Adipocyte (in vitro differentiated cells): ENCODE measurements around the gene RNF26.

Experiments used
- DNase-seq: peaks from one replicate; pipeline ENCODE4 v3.0.0-alpha.2; 2015; ENCODE audit warnings: low read depth
- H3K27me3 ChIP-seq: replicated peaks from 2 replicates; pipeline ENCODE4 v1.7.0; 2013; ENCODE audit warnings: mild to moderate bottlenecking, low read length, moderate library complexity; ENCODE audit not compliant: control insufficient read depth, insufficient read depth
- H3K36me3 ChIP-seq: 2 replicates; pipeline ENCODE4 v1.7.0; 2013; ENCODE audit warnings: low read length, mild to moderate bottlenecking, moderate library complexity; ENCODE audit not compliant: control insufficient read depth, insufficient read depth, severe bottlenecking
- H3K4me1 ChIP-seq: 2 replicates; pipeline ENCODE4 v1.7.0; 2013; ENCODE audit warnings: mild to moderate bottlenecking, low read length, moderate library complexity; ENCODE audit not compliant: control insufficient read depth, insufficient read depth
- H3K4me3 ChIP-seq: 2 replicates; pipeline ENCODE4 v1.7.0; 2013; ENCODE audit warnings: mild to moderate bottlenecking, low read length, moderate library complexity
- H3K9ac ChIP-seq: 2 replicates; pipeline ENCODE4 v1.7.0; 2013; ENCODE audit warnings: mild to moderate bottlenecking, low read length, moderate library complexity
- H3K9me3 ChIP-seq: 2 replicates; pipeline ENCODE4 v1.7.0; 2013; ENCODE audit warnings: mild to moderate bottlenecking, low read length, moderate library complexity; ENCODE audit not compliant: control insufficient read depth

RNF26 gene

GRCh38 chr11:119338965-119339588 is 4.8 kb downstream of the RNF26 start:
- no peaks in the 10 kb centered on the region for H3K36me3 ChIP-seq
- H3K9me3 ChIP-seq = no peaks in the 10 kb centered on the region
- DNase-seq = peak; percentile 12
- H3K27me3 ChIP-seq = peaks cover 5% of the 10 kb centered on the region
- peaks cover 50% of the 10 kb centered on the region for H3K4me1 ChIP-seq
- H3K9ac ChIP-seq = peak overlapping the region; percentile 91
- H3K4me3 ChIP-seq = peak overlapping the region; percentile 84

DNA sequence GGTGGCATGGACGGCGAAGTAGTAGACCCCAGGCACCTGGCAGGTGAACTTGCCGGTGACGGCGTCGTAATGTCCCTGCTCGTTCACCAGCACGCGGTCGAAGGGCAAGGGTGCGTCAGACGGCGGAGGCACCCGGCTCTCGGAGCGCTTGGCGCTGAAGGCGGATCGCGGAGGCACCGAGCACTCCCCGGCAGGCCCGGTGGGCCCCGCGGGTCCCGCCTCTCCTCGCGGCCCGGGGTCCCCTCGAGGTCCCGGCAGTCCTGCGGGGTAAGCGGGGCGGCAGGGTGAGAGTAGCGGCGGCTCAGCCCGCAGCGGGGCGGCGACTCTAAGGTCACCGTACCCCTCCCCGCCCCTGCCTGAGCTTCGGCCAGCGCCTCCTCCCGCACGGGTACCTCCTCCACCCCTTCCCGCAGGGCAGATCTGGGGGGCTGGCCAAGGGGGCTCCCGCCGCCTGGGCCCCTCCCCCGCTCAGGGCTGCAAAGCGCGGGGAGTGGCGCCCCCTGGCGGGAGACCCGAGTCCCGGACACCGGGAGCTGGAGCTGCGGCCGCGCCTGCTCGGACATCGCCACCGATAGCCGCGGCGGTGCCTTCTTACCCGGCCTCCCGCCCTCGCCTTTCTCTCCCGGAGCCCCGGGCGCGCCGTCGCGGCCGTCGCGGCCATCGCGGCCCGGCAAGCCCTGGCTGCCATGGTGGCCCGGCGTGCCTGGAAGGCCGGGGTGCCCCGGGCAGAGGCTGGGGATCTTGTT is 5.4 kb downstream of the RNF26 start:
- H3K9ac ChIP-seq = peak overlapping the region; percentile 91
- no peaks in the 10 kb centered on the region for H3K36me3 ChIP-seq
- H3K9me3 ChIP-seq = no peaks in the 10 kb centered on the region
- DNase-seq = peak; percentile 91
- H3K4me1 ChIP-seq = peaks cover 52% of the 10 kb centered on the region
- H3K4me3 ChIP-seq = peak overlapping the region; percentile 84
- H3K27me3 ChIP-seq = peaks cover 5% of the 10 kb centered on the region

DNA sequence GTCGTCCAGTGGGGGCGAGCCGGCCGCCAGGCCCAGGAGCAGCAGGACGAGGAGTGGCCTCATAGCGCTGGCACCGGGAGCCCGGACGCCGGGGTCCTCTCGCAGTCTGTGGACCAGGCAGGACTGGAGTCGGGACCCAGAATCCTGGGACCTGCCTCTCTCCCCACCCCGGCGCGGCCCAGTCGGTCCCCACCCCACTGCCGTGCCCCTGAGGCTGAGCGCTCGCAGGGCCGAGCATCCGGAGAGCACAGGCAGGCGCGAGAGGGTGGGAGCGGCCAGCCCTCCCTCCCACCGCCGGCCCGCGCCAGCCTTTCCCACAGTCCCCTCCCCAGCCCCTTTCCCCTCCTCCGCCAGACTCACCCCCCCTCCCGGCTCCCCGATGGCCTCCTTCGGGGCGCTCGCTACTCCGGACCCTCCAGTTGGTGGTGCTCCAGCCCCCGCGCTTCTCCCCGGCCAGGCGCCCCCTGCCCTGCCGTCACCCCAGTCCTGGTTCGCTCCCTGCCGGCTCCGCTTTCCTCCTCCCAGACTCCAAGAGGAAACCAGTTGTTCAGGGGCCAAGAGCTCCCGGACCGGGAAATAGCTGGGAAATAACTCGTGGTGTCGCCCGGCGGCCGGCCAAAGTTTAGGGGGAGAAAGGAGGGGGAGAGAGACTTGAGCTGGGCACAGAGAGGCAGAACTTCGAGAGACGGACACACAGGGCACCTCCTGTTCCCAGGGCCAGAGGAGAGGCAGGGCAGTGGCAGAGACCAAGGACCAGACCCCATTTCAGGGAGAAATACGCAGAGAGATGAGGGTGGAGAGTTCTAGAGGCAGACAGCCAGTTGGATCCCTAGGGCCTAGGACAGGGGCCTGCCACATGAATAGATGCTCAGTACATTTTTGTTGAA is 6.3 kb downstream of the RNF26 start, which contains the start of gene C1QTNF5:
Gene C1QTNF5, minus strand, starts transcription at position 549 of the 887 bp plus-strand sequence. Its CDS starts 486 bp downstream, at position 63.
- no peaks in the 10 kb centered on the region for H3K36me3 ChIP-seq
- peak; percentile 55 for DNase-seq
- peak within 1 kb of the TSS; percentile 84 for H3K4me3 ChIP-seq
- H3K9me3 ChIP-seq = no peaks in the 10 kb centered on the region
- H3K27me3 ChIP-seq = peaks cover 5% of the 10 kb centered on the region
- H3K9ac ChIP-seq = peak within 1 kb of the TSS; percentile 91
- peaks cover 43% of the 10 kb centered on the region for H3K4me1 ChIP-seq

- Histone ChIP-seq H3K4me3 (peak overlapping the region; percentile 84), H3K27me3 (peaks cover 5% of the 10 kb centered on the region), H3K4me1 (peaks cover 36% of the 10 kb centered on the region), H3K36me3 (no peaks in the 10 kb centered on the region), H3K9me3 (no peaks in the 10 kb centered on the region), H3K9ac (peak overlapping the region; percentile 91)
- DNase-seq = no peak
Measured at GRCh38 chr11:119341222-119342022, 7.1 kb downstream of the RNF26 start.

GRCh38 chr11:119342023-119342300 is 7.6 kb downstream of the RNF26 start:
- Histone ChIP-seq H3K36me3 (no peaks in the 10 kb centered on the region), H3K9me3 (no peaks in the 10 kb centered on the region), H3K27me3 (peaks cover 5% of the 10 kb centered on the region), H3K9ac (no peak overlapping the region), H3K4me1 (peaks cover 41% of the 10 kb centered on the region), H3K4me3 (no peak overlapping the region)
- DNase-seq = no peak

DNA sequence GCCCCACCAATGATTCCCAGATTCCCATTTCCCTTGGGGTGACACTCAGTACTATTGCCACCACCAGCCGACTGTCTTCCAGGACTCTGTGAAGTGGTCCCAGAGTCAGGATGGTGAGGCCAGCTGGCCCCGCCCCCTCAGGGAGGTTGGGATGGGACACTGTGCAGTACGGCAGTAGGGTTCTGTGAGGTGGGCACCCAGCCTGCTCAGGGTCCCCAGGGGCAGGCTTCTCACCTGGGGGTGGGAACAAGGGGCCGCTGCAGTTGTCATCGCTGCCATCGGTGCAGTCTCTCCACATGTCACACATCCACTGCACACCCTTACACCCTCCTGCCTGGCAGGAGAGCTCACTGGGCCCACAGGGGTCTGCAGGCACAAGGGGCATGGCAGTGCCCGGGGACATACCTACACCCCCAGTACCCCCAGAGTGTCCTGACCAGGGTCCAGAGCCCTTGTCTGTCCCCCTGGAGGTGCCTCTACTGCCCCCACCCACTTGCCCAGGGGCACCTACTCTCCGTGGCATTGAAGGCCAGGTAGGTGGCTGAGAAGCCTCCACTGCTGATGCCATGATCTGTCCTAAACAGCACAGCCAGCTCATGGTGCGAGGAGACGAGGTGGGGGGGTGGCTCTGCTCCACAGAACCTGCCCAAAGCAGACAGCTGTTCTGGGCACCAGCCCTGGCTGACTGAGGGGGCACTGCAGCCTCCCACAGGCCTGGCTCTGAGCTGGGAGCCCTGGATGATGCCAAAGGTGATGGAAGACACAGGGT is 8.2 kb downstream of the RNF26 start:
- H3K36me3 ChIP-seq = no peaks in the 10 kb centered on the region
- H3K9me3 ChIP-seq = no peaks in the 10 kb centered on the region
- H3K4me1 ChIP-seq = peaks cover 40% of the 10 kb centered on the region
- H3K4me3 ChIP-seq = no peak overlapping the region
- peaks cover 5% of the 10 kb centered on the region for H3K27me3 ChIP-seq
- DNase-seq = no peak
- no peak overlapping the region for H3K9ac ChIP-seq

DNA sequence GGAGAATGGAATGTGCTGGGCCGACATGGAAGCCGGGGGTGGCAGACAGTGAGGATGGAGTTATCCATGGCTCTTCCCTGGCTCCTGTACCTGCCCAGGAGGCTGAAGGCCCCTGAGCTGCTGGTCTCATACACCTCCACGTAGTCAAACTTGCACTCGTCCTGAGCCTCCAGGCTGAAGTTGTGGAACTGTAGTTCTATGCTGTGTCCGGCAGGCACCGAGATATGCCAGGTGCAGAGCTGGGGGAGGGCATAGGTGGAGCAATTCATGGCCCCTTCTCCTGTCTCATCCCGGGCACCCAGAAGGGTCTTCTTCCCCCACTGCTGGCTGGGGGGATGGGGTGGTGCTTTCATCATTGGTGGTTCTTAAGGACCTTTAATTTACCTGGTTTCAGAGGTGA is 9.4 kb downstream of the RNF26 start:
- Histone ChIP-seq H3K4me3 (no peak overlapping the region), H3K27me3 (peaks cover 5% of the 10 kb centered on the region), H3K9me3 (no peaks in the 10 kb centered on the region), H3K36me3 (no peaks in the 10 kb centered on the region), H3K4me1 (peaks cover 34% of the 10 kb centered on the region), H3K9ac (no peak overlapping the region)
- no peak for DNase-seq

DNA sequence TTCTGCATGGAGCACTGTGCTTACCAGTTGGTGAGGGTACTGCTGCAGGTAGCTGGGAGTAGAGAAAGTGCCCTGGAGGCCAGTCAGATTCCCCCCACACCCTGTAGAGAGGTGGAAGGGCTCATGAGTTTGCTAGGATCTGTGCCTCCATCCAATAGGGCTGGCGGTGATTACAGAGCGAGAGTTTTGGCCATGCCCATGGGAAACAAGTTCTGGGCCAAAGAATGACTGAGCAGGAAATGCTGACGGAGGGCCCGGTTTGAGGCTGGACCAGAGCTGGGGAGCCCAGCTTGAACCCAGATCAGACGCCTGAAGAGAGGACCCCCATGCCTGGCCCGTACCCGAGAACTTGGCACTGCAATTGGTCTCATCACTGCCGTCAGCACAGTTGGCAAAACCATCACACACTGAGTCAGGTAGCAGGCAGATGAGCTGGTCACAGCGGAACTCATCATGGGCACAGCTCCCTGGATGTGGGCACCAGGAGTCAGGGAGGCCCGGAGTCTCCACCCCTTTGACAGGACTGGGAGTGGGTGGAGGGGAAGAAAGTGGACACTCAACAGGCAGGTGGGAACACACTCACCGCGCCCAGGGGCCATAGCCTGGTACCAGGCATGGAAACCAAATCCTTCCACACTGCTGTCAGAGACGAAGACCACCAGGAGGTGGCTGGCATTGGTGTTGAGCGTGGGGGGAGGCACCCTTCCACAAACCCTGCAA is 10.1 kb downstream of the RNF26 start:
- Histone ChIP-seq H3K36me3 (no peaks in the 10 kb centered on the region), H3K9ac (no peak overlapping the region), H3K9me3 (no peaks in the 10 kb centered on the region), H3K27me3 (peaks cover 5% of the 10 kb centered on the region), H3K4me1 (peaks cover 27% of the 10 kb centered on the region), H3K4me3 (no peak overlapping the region)
- DNase-seq = no peak

- H3K27me3 ChIP-seq = peaks cover 11% of the 10 kb centered on the region
- peaks cover 26% of the 10 kb centered on the region for H3K4me1 ChIP-seq
- no peaks in the 10 kb centered on the region for H3K36me3 ChIP-seq
- no peaks in the 10 kb centered on the region for H3K9me3 ChIP-seq
- no peak overlapping the region for H3K9ac ChIP-seq
- DNase-seq = no peak
- H3K4me3 ChIP-seq = no peak overlapping the region
Measured at GRCh38 chr11:119345685-119346084, 11.4 kb downstream of the RNF26 start.

DNA sequence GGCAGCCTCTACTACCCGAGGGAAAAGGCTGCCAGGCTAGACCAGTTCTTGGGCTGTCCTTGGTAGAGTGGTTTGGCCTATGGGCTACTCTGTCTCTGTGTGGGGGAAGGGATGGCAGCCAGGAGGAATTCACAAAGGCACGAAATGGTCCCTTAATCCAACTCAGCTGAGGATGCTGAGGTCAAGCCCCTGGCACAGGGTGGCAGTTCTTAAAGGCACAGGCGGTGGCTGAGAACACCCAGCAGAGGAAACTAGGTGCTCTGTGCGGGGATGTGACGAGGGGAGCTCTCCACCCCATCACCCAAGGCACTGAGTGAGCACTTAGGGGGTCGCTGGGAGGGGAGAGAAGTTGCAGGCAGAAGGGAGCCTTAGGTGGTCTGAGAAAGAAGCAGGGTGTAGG is 12.3 kb downstream of the RNF26 start, which contains the start of gene MFRP:
Gene MFRP, minus strand, starts transcription at position 101 of the 400 bp plus-strand sequence. CDS start 192 bp downstream, outside the sequence.
- H3K9me3 ChIP-seq = no peaks in the 10 kb centered on the region
- no peaks in the 10 kb centered on the region for H3K36me3 ChIP-seq
- DNase-seq = no peak
- H3K9ac ChIP-seq = no peak within 1 kb of the TSS
- peaks cover 18% of the 10 kb centered on the region for H3K4me1 ChIP-seq
- peaks cover 17% of the 10 kb centered on the region for H3K27me3 ChIP-seq
- no peak within 1 kb of the TSS for H3K4me3 ChIP-seq
